ENCODE measurements around the gene CASP6.

Gene CASP6

DNA sequence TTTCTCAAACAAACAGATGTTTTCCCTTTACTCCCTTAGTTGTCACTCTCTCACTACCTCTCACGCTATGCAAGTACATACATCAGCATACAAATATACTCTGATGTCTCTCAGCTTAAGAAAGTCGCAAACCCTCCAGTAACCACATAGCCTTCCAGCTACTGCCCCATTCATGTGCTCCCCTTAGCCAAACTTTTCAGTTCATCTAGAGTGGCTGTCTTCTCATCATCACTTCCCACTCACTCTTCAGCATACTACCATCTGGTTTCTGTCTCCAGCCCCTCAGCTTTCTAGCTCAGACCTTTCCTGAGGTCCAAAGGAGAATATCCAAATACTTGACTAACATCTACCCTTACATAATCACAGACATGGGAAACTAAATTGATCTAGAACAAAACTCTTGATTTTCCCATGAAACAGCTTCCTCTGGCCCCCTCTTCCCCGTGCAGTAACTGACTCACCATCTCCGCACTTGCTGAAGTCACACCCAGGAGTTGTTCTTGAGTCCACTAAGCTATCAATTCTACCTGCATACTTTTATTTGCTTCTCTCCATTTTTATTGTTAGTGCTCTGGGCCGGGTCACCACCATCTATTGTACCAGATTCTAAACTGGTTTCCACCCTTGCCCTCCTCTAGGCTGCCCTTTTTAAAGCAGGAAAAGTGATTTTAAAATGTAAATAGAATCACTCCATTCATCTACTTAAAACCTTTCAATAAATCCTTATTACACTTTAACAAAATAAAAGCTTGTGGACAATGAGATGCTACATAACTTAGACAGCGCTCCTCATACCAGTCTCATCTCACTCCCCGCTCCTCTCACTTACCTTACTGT is 57.2 kb downstream of the CASP6 start:
- TF ChIP-seq, protein P1, sequence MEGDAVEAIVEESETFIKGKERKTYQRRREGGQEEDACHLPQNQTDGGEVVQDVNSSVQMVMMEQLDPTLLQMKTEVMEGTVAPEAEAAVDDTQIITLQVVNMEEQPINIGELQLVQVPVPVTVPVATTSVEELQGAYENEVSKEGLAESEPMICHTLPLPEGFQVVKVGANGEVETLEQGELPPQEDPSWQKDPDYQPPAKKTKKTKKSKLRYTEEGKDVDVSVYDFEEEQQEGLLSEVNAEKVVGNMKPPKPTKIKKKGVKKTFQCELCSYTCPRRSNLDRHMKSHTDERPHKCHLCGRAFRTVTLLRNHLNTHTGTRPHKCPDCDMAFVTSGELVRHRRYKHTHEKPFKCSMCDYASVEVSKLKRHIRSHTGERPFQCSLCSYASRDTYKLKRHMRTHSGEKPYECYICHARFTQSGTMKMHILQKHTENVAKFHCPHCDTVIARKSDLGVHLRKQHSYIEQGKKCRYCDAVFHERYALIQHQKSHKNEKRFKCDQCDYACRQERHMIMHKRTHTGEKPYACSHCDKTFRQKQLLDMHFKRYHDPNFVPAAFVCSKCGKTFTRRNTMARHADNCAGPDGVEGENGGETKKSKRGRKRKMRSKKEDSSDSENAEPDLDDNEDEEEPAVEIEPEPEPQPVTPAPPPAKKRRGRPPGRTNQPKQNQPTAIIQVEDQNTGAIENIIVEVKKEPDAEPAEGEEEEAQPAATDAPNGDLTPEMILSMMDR (IDR thresholded peaks at IDR 0.05): no peak
- no peaks in the 10 kb centered on the region for H3K36me3 ChIP-seq
- intact Hi-C loops (cut with DNase I; ENCODE audit: low total_unique reads): no loop called here
- no peaks in the 10 kb centered on the region for H3K4me1 ChIP-seq
- H3K27me3 ChIP-seq: no peaks in the 10 kb centered on the region
- DNase-seq: no peak
- no peak overlapping the region for H3K27ac ChIP-seq
- H3K9me3 ChIP-seq: no peaks in the 10 kb centered on the region
- no peak overlapping the region for H3K4me3 ChIP-seq

DNA sequence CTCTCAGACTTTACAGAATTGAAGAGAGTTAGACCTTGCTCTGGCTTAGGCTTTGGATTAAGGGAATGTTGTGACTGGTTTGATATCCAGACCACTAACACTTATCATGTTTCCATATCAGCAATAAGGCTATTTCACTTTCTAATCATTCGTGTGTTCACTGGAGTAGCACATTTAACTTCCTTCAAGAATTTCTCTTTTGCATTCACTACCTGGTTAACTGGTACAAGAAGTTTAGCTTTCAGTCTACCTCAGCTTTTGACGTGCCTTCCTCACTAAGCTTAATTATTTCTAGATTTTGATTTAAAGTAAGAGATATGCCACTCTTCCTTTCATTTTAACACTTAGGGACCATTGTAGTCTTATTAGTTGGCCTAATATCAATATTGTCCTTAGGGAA is 62.6 kb downstream of the CASP6 start:
- Histone ChIP-seq H3K27me3 (no peaks in the 10 kb centered on the region), H3K9me3 (peaks cover 0 to 8% (median 0%) of the 10 kb centered on the region in 3 donors), H3K36me3 (peaks cover 0 to 5% (median 0%) of the 10 kb centered on the region in 3 donors), H3K27ac (no peak overlapping the region), H3K4me1 (no peaks in the 10 kb centered on the region), H3K4me3 (no peak overlapping the region)
- no peak for DNase-seq
- TF ChIP-seq, protein P1 (IDR thresholded peaks at IDR 0.05): no peak
- intact Hi-C loops (cut with DNase I; ENCODE audit: low total_unique reads): no loop called here
